HG03460 (cell line): Measurements from ENCODE around the gene TMPRSS9.

ENCODE experiments used
- ATAC-seq: cut with Tn5 transposase; IDR thresholded peaks from one replicate; pipeline ENCODE4 v1.9.1; 2021; ENCODE audit not compliant: unreplicated experiment

The TMPRSS9 gene

GRCh38 chr19:2359992-2360685 lies at the start of gene TMPRSS9:
Gene TMPRSS9, plus strand, starts transcription at chr19:2360265. Its CDS starts 29,521 bp downstream, at chr19:2389786.
- ATAC-seq = no peak

- ATAC-seq = no peak
Observed at GRCh38 chr19:2311093-2311492, 49.0 kb upstream of the TMPRSS9 start.

- no peak for ATAC-seq
Observed at GRCh38 chr19:2312820-2313501, 47.1 kb upstream of the TMPRSS9 start.

GRCh38 chr19:2315121-2315817 lies 44.8 kb upstream of the TMPRSS9 start:
- no peak for ATAC-seq

- ATAC-seq = no peak
Observed at GRCh38 chr19:2315818-2316353, 44.2 kb upstream of the TMPRSS9 start.

GRCh38 chr19:2317300-2317699 lies 42.8 kb upstream of the TMPRSS9 start:
- ATAC-seq = no peak

GRCh38 chr19:2317756-2318155 lies 42.3 kb upstream of the TMPRSS9 start:
- ATAC-seq = no peak

GRCh38 chr19:2318923-2319322 lies 41.1 kb upstream of the TMPRSS9 start:
- no peak for ATAC-seq

GRCh38 chr19:2319551-2319950 lies 40.5 kb upstream of the TMPRSS9 start:
- ATAC-seq = no peak

- ATAC-seq = no peak
Observed at GRCh38 chr19:2320049-2320448, 40.0 kb upstream of the TMPRSS9 start.

- ATAC-seq = no peak
Observed at GRCh38 chr19:2320939-2321338, 39.1 kb upstream of the TMPRSS9 start.

GRCh38 chr19:2321565-2322283 lies 38.3 kb upstream of the TMPRSS9 start:
- ATAC-seq = no peak

GRCh38 chr19:2323707-2324106 lies 36.4 kb upstream of the TMPRSS9 start:
- ATAC-seq = no peak

GRCh38 chr19:2324220-2324948 lies 35.7 kb upstream of the TMPRSS9 start:
- no peak for ATAC-seq

- ATAC-seq = no peak
Observed at GRCh38 chr19:2325281-2326046, 34.6 kb upstream of the TMPRSS9 start.

GRCh38 chr19:2326699-2327360 lies 33.2 kb upstream of the TMPRSS9 start:
- no peak for ATAC-seq

GRCh38 chr19:2327773-2328400 lies 32.2 kb upstream of the TMPRSS9 start:
- ATAC-seq = peak; percentile 1

GRCh38 chr19:2328401-2329148 lies 31.5 kb upstream of the TMPRSS9 start, which contains the start of the genes LSM7 and SPPL2B:
Gene LSM7, minus strand, starts transcription at chr19:2328586. Its CDS starts 20 bp downstream, at chr19:2328566.
Gene SPPL2B, plus strand, starts transcription at chr19:2328684. Its CDS starts 26 bp downstream, at chr19:2328710.
- ATAC-seq = peak; percentile 44
